Measurements from ENCODE around the gene ARF3. TPM values are rescaled to one million over a fixed set of nuclear protein-coding genes. Genes with fewer than 3 reads are reported as not detected.

Gene ARF3
- polyA plus RNA-seq, 3 donors, result 56.5 to 88.5 (median 58.4) TPM

GRCh38 chr12:48978741-48979601, 21.7 kb upstream of the ARF3 start:
- Histone ChIP-seq H3K27me3 (ENCODE audit: control insufficient read depth in 2 of 2, insufficient read depth in 2 of 2, low read length in 2 of 2) (peaks cover 66 to 95% of the 10 kb centered on the region in 2 donors), H3K27ac (ENCODE audit: low read depth in 1 of 2, low read length in 2 of 2) (no peak overlapping the region), H3K9me3 (replicated peaks in 1 of 2; ENCODE audit: control insufficient read depth in 1 of 2, insufficient read depth in 1 of 2, low read length in 2 of 2) (peaks cover 0 to 41% of the 10 kb centered on the region in 2 donors), H3K36me3 (replicated peaks in 1 of 2; ENCODE audit: control insufficient read depth in 1 of 2, insufficient read depth in 2 of 2, low read length in 2 of 2) (no peaks in the 10 kb centered on the region), H3K4me1 (ENCODE audit: control insufficient read depth in 1 of 2, insufficient read depth in 2 of 2, low read length in 2 of 2) (peaks cover 43 to 45% of the 10 kb centered on the region in 2 donors), H3K4me2 (replicated peaks; ENCODE audit: extremely low read depth, low read length, poor library complexity, severe bottlenecking) (peak overlapping the region; percentile 83), H2AFZ (ENCODE audit: insufficient read depth, low read depth, low read length, poor library complexity, severe bottlenecking) (peak overlapping the region; percentile 64), H3K79me2 (ENCODE audit: insufficient read depth, low read length) (no peaks in the 10 kb centered on the region), H4K20me1 (ENCODE audit: insufficient read depth, low read length) (peaks cover 5% of the 10 kb centered on the region), H3K9ac (ENCODE audit: insufficient read depth, low read length, poor library complexity, severe bottlenecking) (no peak overlapping the region), H3K4me3 (replicated peaks in 1 of 3; ENCODE audit: low read depth in 2 of 3, low read length in 3 of 3) (peak overlapping the region; percentile 12 to 72 (median 23))
- peaks cover 88 to 97% (median 95%) of the 10 kb centered on the region in 3 donors for H3K27me3 Mint-ChIP-seq (ENCODE audit: low read depth in 3 of 3)
- DNase-seq, result no peak
- peak overlapping the region; percentile 79 to 92 for H3K4me3 Mint-ChIP-seq
- peaks cover 2 to 41% (median 23%) of the 10 kb centered on the region in 7 donors for H3K9me3 Mint-ChIP-seq
- intact Hi-C loops (cut with micrococcal nuclease), result loop anchor here in 1 of 2 donors (10.0 kb wide), 1 partner anchor 124 kb away; the partner anchor contains the start of gene DDX23
- peaks cover 50% of the 10 kb centered on the region for H3K4me1 Mint-ChIP-seq
- TF ChIP-seq CTCF (IDR thresholded peaks at IDR 0.05), result no peak
- H3K36me3 Mint-ChIP-seq, result peaks cover 22 to 23% of the 10 kb centered on the region in 2 donors
- peak overlapping the region in 1 of 7 donors; percentile 18 for H3K27ac Mint-ChIP-seq
- 3% methylated on average over 27 of the region's 45 CpGs for WGBS (ENCODE audit: insufficient coverage)

GRCh38 chr12:48978291-48978740, 21.0 kb upstream of the ARF3 start, which contains the start of gene WNT1:
Gene WNT1 (plus strand): TSS chr12:48978322. CDS start chr12:48978651, 329 bp downstream.
- DNase-seq, result no peak
- Histone ChIP-seq H4K20me1 (ENCODE audit: insufficient read depth, low read length) (peaks cover 5% of the 10 kb centered on the region), H3K9ac (ENCODE audit: insufficient read depth, low read length, poor library complexity, severe bottlenecking) (no peak within 1 kb of the TSS), H3K4me3 (replicated peaks in 1 of 3; ENCODE audit: low read depth in 2 of 3, low read length in 3 of 3) (peak within 1 kb of the TSS in 2 of 3 experiments; percentile 23 to 72), H2AFZ (ENCODE audit: insufficient read depth, low read depth, low read length, poor library complexity, severe bottlenecking) (peak within 1 kb of the TSS; percentile 64), H3K79me2 (ENCODE audit: insufficient read depth, low read length) (no peaks in the 10 kb centered on the region), H3K36me3 (replicated peaks in 1 of 2; ENCODE audit: control insufficient read depth in 1 of 2, insufficient read depth in 2 of 2, low read length in 2 of 2) (no peaks in the 10 kb centered on the region), H3K27ac (ENCODE audit: low read depth in 1 of 2, low read length in 2 of 2) (no peak within 1 kb of the TSS), H3K4me1 (ENCODE audit: control insufficient read depth in 1 of 2, insufficient read depth in 2 of 2, low read length in 2 of 2) (peaks cover 50 to 52% of the 10 kb centered on the region in 2 donors), H3K27me3 (ENCODE audit: control insufficient read depth in 2 of 2, insufficient read depth in 2 of 2, low read length in 2 of 2) (peaks cover 64 to 95% of the 10 kb centered on the region in 2 donors), H3K4me2 (replicated peaks; ENCODE audit: extremely low read depth, low read length, poor library complexity, severe bottlenecking) (peak within 1 kb of the TSS; percentile 83), H3K9me3 (replicated peaks in 1 of 2; ENCODE audit: control insufficient read depth in 1 of 2, insufficient read depth in 1 of 2, low read length in 2 of 2) (peaks cover 0 to 41% of the 10 kb centered on the region in 2 donors)
- peaks cover 2 to 41% (median 24%) of the 10 kb centered on the region in 7 donors for H3K9me3 Mint-ChIP-seq
- 3% methylated on average over 42 of the region's 45 CpGs for WGBS (ENCODE audit: insufficient coverage)
- H3K27me3 Mint-ChIP-seq (ENCODE audit: low read depth in 3 of 3), result peaks cover 88 to 97% (median 93%) of the 10 kb centered on the region in 3 donors
- H3K36me3 Mint-ChIP-seq, result peaks cover 22 to 23% of the 10 kb centered on the region in 2 donors
- H3K4me3 Mint-ChIP-seq, result peak within 1 kb of the TSS; percentile 79 to 92
- peak; percentile 94 for TF ChIP-seq CTCF (IDR thresholded peaks at IDR 0.05)
- H3K4me1 Mint-ChIP-seq, result peaks cover 54% of the 10 kb centered on the region
- intact Hi-C loops (cut with micrococcal nuclease), result loop anchor here in 1 of 2 donors (10.0 kb wide), 1 partner anchor 124 kb away; the partner anchor contains the start of gene DDX23
- H3K27ac Mint-ChIP-seq, result peak within 1 kb of the TSS in 5 of 7 donors; percentile 47 to 83 (median 73)
